Measurements from ENCODE around the gene SELENOF.

Gene SELENOF

DNA sequence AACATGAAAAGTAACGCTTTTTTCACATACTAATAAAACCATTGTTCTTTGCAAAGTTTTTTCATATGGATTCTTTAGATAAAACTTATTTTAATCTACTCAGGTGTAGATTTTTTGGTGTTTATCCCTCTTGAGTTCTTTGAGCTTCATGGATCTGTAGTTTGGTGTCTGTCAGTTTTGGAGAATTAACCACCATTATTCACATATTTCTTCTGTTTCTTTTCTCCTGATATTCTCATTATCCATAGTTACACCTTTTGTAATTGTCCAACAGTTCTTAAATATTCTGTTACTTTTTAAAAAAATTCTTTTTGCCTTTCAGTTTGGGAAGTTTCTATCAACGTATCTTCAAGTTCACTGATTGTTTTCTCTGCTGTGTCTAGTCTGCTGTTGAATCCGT lies 19.1 kb upstream of the SELENOF start:
- no peak for DNase-seq (ENCODE audit: low read depth in 1 of 2, low spot score in 1 of 2)
- Histone ChIP-seq H3K27me3 (ENCODE audit: insufficient read depth, poor library complexity, severe bottlenecking) (no peaks in the 10 kb centered on the region), H3K27ac (replicated peaks) (no peak overlapping the region), H3K4me3 (replicated peaks; ENCODE audit: insufficient read depth, low read length) (no peak overlapping the region)
- TF ChIP-seq, protein P1, sequence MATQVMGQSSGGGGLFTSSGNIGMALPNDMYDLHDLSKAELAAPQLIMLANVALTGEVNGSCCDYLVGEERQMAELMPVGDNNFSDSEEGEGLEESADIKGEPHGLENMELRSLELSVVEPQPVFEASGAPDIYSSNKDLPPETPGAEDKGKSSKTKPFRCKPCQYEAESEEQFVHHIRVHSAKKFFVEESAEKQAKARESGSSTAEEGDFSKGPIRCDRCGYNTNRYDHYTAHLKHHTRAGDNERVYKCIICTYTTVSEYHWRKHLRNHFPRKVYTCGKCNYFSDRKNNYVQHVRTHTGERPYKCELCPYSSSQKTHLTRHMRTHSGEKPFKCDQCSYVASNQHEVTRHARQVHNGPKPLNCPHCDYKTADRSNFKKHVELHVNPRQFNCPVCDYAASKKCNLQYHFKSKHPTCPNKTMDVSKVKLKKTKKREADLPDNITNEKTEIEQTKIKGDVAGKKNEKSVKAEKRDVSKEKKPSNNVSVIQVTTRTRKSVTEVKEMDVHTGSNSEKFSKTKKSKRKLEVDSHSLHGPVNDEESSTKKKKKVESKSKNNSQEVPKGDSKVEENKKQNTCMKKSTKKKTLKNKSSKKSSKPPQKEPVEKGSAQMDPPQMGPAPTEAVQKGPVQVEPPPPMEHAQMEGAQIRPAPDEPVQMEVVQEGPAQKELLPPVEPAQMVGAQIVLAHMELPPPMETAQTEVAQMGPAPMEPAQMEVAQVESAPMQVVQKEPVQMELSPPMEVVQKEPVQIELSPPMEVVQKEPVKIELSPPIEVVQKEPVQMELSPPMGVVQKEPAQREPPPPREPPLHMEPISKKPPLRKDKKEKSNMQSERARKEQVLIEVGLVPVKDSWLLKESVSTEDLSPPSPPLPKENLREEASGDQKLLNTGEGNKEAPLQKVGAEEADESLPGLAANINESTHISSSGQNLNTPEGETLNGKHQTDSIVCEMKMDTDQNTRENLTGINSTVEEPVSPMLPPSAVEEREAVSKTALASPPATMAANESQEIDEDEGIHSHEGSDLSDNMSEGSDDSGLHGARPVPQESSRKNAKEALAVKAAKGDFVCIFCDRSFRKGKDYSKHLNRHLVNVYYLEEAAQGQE (IDR thresholded peaks at IDR 0.05; ENCODE audit: insufficient replicate concordance, low read depth) = no peak

DNA sequence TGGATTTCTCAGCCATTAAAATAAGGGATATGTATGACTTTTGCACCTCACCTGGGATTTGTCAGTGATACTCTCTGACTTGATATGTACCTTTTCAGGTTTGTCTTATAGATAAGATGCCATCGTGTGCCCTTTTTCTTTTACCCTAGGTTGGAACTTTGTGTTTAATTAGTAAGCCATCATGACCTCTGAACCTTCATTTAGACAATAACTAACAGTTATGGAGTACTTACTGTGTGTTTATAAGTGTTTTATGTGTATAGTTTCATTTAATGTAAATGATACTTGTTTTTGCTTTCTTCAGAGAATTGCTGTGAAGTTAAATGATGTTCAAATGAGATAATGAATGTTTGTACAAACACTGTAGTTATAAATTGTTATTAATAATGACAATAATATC lies 14.9 kb upstream of the SELENOF start:
- no peak for DNase-seq (ENCODE audit: low read depth in 1 of 2, low spot score in 1 of 2)
- Histone ChIP-seq H3K27me3 (ENCODE audit: insufficient read depth, poor library complexity, severe bottlenecking) (no peaks in the 10 kb centered on the region), H3K27ac (replicated peaks) (no peak overlapping the region), H3K4me3 (replicated peaks; ENCODE audit: insufficient read depth, low read length) (no peak overlapping the region)
- TF ChIP-seq, protein P2, sequence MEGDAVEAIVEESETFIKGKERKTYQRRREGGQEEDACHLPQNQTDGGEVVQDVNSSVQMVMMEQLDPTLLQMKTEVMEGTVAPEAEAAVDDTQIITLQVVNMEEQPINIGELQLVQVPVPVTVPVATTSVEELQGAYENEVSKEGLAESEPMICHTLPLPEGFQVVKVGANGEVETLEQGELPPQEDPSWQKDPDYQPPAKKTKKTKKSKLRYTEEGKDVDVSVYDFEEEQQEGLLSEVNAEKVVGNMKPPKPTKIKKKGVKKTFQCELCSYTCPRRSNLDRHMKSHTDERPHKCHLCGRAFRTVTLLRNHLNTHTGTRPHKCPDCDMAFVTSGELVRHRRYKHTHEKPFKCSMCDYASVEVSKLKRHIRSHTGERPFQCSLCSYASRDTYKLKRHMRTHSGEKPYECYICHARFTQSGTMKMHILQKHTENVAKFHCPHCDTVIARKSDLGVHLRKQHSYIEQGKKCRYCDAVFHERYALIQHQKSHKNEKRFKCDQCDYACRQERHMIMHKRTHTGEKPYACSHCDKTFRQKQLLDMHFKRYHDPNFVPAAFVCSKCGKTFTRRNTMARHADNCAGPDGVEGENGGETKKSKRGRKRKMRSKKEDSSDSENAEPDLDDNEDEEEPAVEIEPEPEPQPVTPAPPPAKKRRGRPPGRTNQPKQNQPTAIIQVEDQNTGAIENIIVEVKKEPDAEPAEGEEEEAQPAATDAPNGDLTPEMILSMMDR (IDR thresholded peaks at IDR 0.05; ENCODE audit: insufficient read depth, low read length) = no peak
- TF ChIP-seq SPI1 (IDR thresholded peaks at IDR 0.05; ENCODE audit: borderline replicate concordance, low read depth) (no peak), GABPA (IDR thresholded peaks at IDR 0.05; ENCODE audit: low read depth) (no peak), POLR2AphosphoS5 (IDR thresholded peaks at IDR 0.05; ENCODE audit: low read depth) (no peak)

DNA sequence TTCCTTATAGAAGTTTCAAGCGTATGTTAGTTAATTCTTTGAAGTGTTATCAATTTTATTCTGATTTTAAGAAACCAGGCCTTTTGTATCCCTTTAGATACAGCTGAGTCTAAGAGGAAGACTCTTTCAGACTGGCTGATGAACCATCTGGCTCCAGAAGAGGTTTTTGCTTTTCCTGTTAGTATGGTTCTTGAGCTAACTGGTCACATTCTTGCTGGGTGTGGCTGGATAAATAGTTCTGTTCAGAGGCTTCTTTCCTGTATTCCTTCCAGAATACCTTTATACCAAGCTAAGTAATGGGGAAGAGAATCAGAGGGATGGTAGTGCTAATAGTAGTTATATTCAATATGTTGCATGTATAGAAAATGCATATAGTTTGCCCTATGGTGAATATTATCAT lies 13.0 kb upstream of the SELENOF start:
- Histone ChIP-seq H3K27ac (replicated peaks) (no peak overlapping the region), H3K27me3 (ENCODE audit: insufficient read depth, poor library complexity, severe bottlenecking) (no peaks in the 10 kb centered on the region), H3K4me3 (replicated peaks; ENCODE audit: insufficient read depth, low read length) (no peak overlapping the region)
- TF ChIP-seq, protein P2 (IDR thresholded peaks at IDR 0.05; ENCODE audit: insufficient read depth, low read length) = no peak
- no peak for TF ChIP-seq POLR2AphosphoS5 (IDR thresholded peaks at IDR 0.05; ENCODE audit: low read depth)
- no peak for DNase-seq (ENCODE audit: low read depth in 1 of 2, low spot score in 1 of 2)

DNA sequence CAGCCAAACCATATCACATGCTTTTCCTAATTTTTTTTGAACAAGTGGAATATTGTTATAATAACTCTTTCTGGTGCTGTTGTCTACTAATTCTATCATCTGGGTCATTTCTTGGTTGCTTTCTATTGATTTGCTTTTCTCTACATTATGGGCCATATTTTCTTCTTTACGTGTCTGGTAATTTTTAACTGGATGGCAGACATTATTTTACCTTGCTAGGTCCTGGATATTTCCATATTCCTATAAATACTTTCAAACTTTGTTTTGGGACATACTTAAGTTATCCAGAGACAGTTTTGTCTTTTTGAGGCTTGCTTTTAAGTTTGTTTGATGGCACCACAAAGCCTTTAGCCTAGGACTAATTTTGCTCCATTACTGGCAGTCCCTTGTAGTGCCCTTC lies 11.8 kb upstream of the SELENOF start:
- no peak overlapping the region for H3K27ac ChIP-seq (replicated peaks)
- no peaks in the 10 kb centered on the region for H3K27me3 ChIP-seq (ENCODE audit: insufficient read depth, poor library complexity, severe bottlenecking)
- no peak for DNase-seq (ENCODE audit: low read depth in 1 of 2, low spot score in 1 of 2)
- H3K4me3 ChIP-seq (replicated peaks; ENCODE audit: insufficient read depth, low read length) = no peak overlapping the region
- TF ChIP-seq, protein P2 (IDR thresholded peaks at IDR 0.05; ENCODE audit: insufficient read depth, low read length) = no peak
- TF ChIP-seq, protein P1 (IDR thresholded peaks at IDR 0.05; ENCODE audit: insufficient replicate concordance, low read depth) = no peak
- no peak for TF ChIP-seq SPI1 (IDR thresholded peaks at IDR 0.05; ENCODE audit: borderline replicate concordance, low read depth)
- TF ChIP-seq GABPA (IDR thresholded peaks at IDR 0.05; ENCODE audit: low read depth) = no peak
- no peak for TF ChIP-seq POLR2AphosphoS5 (IDR thresholded peaks at IDR 0.05; ENCODE audit: low read depth)

Data from HL-60 (cell line).